ENCODE measurements around the gene STRBP.
A peak's percentile ranks its signal among the peaks of the same experiment; 100 is the strongest.
"Not testable (repeated sequence)": the region's sequence is repeated elsewhere in the genome, so short reads cannot be mapped to it uniquely, and the experiment has no call there.

The STRBP gene

GRCh38 chr9:123250504-123250903 lies 17.9 kb downstream of the STRBP start:
- no peak overlapping the region for H3K27ac ChIP-seq
- TF ChIP-seq, protein P1, sequence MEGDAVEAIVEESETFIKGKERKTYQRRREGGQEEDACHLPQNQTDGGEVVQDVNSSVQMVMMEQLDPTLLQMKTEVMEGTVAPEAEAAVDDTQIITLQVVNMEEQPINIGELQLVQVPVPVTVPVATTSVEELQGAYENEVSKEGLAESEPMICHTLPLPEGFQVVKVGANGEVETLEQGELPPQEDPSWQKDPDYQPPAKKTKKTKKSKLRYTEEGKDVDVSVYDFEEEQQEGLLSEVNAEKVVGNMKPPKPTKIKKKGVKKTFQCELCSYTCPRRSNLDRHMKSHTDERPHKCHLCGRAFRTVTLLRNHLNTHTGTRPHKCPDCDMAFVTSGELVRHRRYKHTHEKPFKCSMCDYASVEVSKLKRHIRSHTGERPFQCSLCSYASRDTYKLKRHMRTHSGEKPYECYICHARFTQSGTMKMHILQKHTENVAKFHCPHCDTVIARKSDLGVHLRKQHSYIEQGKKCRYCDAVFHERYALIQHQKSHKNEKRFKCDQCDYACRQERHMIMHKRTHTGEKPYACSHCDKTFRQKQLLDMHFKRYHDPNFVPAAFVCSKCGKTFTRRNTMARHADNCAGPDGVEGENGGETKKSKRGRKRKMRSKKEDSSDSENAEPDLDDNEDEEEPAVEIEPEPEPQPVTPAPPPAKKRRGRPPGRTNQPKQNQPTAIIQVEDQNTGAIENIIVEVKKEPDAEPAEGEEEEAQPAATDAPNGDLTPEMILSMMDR (conservative IDR thresholded peaks at IDR 0.05) = no peak

DNA sequence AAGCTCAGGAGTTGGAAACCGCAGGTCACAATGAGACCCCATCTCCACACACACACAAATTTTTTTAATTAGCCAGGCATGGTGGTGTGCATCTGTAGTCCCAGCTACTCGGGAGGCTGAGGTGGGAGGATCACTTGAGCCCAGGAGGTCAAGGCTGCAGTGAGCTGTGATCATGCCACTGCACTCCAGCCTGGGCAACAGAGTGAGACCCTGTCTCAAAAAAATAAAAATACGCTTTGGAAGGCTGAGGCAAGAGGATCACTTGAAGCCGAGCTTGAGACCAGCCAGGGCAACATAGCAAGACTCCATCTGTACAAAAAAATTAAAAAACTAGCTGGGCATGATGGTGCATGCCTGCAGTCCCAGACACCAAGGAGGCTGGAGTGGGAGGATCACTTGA lies 19.2 kb downstream of the STRBP start:
- H3K27ac ChIP-seq = not testable (repeated sequence)

- peak overlapping the region; percentile 1; the same call in 1 of the 2 replicates for H3K27ac ChIP-seq
- TF ChIP-seq, protein P1 (conservative IDR thresholded peaks at IDR 0.05) = no peak
These were observed 19.8 kb downstream of the STRBP start for GRCh38 chr9:123248630-123249029.

GRCh38 chr9:123246534-123246933 lies 21.9 kb downstream of the STRBP start:
- no peak overlapping the region for H3K27ac ChIP-seq
- TF ChIP-seq, protein P1 (conservative IDR thresholded peaks at IDR 0.05) = no peak

- TF ChIP-seq, protein P1 (conservative IDR thresholded peaks at IDR 0.05) = no peak
- no peak overlapping the region for H3K27ac ChIP-seq
These were observed 28.7 kb downstream of the STRBP start for GRCh38 chr9:123239726-123240125.

- TF ChIP-seq, protein P1 (conservative IDR thresholded peaks at IDR 0.05) = no peak
- H3K27ac ChIP-seq = no peak overlapping the region
These were observed 30.0 kb downstream of the STRBP start for GRCh38 chr9:123238365-123238764.

- TF ChIP-seq, protein P1 (conservative IDR thresholded peaks at IDR 0.05) = no peak
- H3K27ac ChIP-seq = no peak overlapping the region
These were observed 31.2 kb downstream of the STRBP start for GRCh38 chr9:123237220-123237619.

GRCh38 chr9:123235448-123235847 lies 32.9 kb downstream of the STRBP start:
- TF ChIP-seq, protein P1 (conservative IDR thresholded peaks at IDR 0.05) = no peak
- H3K27ac ChIP-seq = no peak overlapping the region

All from VCaP (cell line).